Skin epidermis (tissue), 12 donors: ENCODE data around the gene SEL1L3.

Source experiments
- H3K27ac ChIP-seq, 21 experiments: fragments of 200-600 bp; sonication (generic) in 11 of 21; one replicate each; pipeline ENCODE4 v1.5.0; 2020; ENCODE audit warnings: mild to moderate bottlenecking in 3 of 21, inconsistent platforms in 2 of 21, moderate library complexity in 2 of 21
- H3K4me3 ChIP-seq, 7 experiments: fragments of 200-600 bp; sonication (generic) in 2 of 7; one replicate each; pipeline ENCODE4 v1.5.0; 2020; ENCODE audit warnings: inconsistent platforms in 2 of 7, mild to moderate bottlenecking in 2 of 7, moderate library complexity in 1 of 7

SEL1L3 gene

DNA sequence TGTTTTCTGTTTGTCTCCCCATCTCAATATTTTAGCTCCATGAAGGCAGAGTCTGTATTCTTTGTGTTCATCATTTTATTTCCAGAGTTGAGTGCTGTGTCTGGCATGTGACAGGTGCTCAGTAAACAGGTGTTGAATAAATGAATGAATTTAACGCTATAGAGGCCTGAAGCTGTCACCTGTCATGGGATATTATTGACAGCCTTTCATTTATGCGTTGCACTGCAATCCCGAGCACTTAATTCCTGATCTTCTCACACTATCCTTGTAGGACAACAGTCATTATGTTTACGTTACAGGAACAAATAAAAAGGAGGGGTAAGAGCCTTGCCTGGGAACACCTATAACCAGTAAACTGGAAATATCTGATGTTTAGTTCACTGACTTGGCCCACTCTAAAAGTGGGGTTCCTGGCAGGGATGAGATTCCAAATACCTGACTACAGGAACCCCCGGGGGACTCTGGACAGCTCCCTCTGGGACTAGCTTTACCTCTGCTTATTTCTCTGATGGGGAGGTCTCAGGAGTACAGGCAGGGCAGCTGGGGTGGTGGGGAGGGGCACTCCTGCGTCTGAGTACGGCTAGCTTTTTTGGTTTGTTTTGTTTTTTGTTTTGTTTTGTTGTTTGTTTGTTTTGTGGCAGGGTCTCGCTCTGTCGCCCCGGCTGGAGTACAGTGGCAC is 36.6 kb downstream of the SEL1L3 start:
- Histone ChIP-seq H3K4me3 (no peak overlapping the region), H3K27ac (no peak overlapping the region)

DNA sequence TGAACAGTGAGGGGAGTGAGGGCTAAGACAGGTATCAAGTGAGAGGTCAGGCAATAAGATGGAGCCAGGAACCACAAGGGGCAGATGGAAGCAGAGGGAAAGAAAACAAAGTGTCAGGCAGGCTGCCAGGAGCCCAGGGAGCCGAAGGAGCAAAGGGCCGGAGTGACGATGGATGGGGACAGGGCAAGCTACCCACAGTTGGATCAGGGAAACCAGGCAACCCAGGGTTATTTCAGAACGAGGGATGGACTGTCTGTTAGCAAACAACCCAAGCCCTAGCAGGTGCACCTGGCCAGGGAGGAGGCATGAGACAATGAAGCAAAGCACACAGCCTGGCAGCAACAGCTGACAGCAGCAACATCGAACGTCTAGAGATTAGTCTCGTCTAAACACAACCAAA is 39.2 kb downstream of the SEL1L3 start:
- Histone ChIP-seq H3K27ac (no peak overlapping the region), H3K4me3 (no peak overlapping the region)

DNA sequence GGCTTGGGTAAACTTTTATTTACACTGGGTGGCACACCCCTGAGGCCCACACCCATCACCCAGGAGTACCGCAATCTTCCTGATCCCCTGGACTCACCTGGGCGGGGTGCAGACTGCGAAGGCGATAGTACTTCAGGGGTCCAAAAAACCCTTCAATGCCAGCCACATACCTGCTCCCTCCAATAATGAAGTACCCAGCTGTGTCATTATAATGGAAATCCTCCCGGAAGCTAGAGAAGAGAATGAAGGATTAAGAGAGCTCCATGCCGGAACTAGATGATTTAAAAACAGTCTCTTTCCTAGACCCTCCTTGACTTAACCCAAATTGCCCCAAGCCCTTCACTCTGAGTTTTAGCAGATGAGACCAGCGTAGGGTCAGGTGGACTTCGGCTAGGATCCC is 40.9 kb downstream of the SEL1L3 start:
- H3K27ac ChIP-seq, result no peak overlapping the region
- no peak overlapping the region for H3K4me3 ChIP-seq

DNA sequence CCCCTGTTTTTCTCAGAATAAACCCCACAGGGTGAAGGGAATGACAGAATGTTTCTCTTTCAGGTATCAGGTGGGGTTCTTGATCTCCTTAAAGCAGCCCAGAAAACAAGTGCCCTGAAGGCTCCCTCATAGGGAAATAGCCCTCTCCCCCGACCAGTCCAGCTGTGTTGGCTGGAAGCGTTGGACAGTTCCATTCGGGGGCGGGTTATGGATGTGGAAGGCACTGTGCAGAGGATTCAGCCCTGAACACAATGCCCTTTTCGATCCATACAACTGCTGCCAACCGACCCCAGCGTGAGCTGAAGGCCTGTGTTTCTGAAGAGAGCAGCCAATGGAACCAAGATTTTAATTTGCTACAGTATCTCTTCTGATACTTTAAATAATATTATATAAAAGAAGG is 41.5 kb downstream of the SEL1L3 start:
- no peak overlapping the region for H3K27ac ChIP-seq
- no peak overlapping the region for H3K4me3 ChIP-seq

- no peak overlapping the region for H3K4me3 ChIP-seq
- no peak overlapping the region for H3K27ac ChIP-seq
Measured at GRCh38 chr4:25818876-25819275, 43.9 kb downstream of the SEL1L3 start.

GRCh38 chr4:25818371-25818871 is 44.4 kb downstream of the SEL1L3 start:
- Histone ChIP-seq H3K4me3 (no peak overlapping the region), H3K27ac (no peak overlapping the region)

- H3K27ac ChIP-seq, result no peak overlapping the region
- no peak overlapping the region for H3K4me3 ChIP-seq
Measured at GRCh38 chr4:25817059-25817681, 45.6 kb downstream of the SEL1L3 start.

GRCh38 chr4:25816591-25817058 is 46.2 kb downstream of the SEL1L3 start:
- Histone ChIP-seq H3K4me3 (no peak overlapping the region), H3K27ac (no peak overlapping the region)

GRCh38 chr4:25815586-25815985 is 47.2 kb downstream of the SEL1L3 start:
- Histone ChIP-seq H3K4me3 (no peak overlapping the region), H3K27ac (no peak overlapping the region)

DNA sequence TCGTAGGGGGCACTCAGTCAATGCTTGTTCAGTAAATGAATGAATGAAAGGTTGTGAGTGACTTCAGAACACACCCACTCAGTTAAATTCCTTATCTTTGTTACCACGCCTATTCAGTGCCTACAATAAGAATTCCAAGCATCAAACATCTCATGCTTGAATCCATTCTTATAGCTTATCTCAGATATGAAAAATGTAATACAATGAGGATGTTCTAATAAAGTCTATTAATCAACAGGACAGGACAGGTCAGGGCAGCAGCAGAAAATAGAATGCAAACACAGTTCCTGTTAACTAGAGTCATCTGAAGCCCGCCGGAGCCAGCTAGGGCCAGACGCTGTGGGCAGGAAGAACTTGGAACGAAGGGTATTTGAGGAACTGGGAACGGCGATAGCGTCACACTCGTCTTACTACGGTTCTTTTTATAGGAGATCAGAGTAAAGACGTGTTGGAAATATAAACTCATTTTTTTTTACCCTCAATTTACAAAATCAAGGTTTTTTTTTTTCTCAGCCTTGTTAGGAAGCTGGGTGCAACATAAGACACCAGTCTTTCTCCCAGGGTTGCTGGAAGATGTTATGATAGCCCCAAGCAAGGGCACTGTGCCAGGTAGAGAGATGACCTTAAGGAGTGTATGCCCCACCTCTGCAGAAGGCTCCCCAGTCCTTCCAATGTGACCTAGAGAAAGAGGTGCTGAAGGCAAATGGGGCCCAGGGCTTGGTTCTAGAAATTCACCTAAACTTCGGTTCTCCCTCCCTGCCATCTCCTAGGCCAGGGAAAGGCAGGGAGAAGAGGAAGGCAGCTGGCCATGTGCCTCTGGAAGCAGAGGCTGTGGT is 48.3 kb downstream of the SEL1L3 start:
- Histone ChIP-seq H3K4me3 (no peak overlapping the region), H3K27ac (peak overlapping the region in 3 of 21 experiments; percentile 21 to 30 (median 26))

- peak overlapping the region in 1 of 21 experiments; percentile 21 for H3K27ac ChIP-seq
- H3K4me3 ChIP-seq, result no peak overlapping the region
Measured at GRCh38 chr4:25813448-25814106, 49.2 kb downstream of the SEL1L3 start.

GRCh38 chr4:25811841-25812240 is 50.9 kb downstream of the SEL1L3 start:
- H3K4me3 ChIP-seq, result no peak overlapping the region
- no peak overlapping the region for H3K27ac ChIP-seq

DNA sequence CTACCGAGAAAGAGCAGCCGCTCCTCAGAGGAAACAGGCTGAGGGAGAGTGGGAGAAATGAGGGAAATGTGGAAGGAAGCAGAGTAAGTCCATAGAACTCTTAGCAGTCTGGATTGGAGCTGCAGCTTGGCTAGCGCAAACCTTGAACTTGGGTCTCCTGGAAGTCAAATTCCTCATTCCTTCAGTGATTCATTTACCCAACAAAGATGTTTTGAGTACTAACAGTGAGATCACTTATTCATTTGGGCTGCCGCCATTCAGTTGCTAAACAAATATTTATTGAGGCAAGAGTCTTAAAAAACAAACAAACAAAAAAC is 51.5 kb downstream of the SEL1L3 start:
- Histone ChIP-seq H3K27ac (no peak overlapping the region), H3K4me3 (no peak overlapping the region)

DNA sequence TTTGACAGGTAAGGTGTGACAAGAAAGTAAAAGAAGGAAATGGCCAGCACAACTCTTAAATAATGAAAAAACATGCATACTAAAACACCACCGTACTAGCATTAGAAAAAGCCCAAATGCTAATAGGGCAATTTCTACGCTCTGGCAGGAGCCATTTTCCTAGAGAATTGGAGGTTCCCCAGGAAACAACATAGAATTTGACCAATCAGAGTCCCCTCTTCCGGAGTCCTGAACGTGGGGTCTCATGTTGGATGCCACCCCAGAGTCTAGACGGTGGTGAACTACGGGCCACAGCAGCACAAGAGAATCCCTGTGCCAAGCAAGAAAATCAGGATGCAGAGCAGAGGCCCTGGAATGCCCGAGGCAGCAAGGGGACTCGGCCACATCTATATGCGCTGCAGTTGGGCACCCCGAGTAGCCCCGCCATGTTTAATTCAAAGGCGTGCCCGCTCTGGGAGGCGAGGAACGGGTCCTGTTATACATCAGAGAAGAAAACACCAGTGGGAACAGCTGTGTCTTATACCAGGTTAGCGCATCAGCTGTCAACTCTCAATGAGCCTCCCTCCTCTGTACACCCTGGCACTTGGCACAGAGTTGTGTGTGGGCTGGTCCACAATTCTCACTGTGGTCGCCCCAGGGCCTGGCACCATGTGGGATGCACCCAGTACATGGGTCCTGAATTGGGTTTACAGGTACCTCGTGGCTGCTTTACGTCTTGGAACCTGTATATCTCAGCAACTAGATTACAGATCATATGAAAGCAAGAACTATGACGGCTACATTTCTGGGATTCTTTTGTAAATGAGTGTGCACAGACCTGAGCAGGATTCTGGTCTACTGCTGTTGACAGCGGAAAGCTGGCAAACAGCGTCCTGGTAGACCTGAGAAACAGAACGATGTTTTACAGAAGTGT is 52.1 kb downstream of the SEL1L3 start:
- Histone ChIP-seq H3K27ac (no peak overlapping the region), H3K4me3 (no peak overlapping the region)

DNA sequence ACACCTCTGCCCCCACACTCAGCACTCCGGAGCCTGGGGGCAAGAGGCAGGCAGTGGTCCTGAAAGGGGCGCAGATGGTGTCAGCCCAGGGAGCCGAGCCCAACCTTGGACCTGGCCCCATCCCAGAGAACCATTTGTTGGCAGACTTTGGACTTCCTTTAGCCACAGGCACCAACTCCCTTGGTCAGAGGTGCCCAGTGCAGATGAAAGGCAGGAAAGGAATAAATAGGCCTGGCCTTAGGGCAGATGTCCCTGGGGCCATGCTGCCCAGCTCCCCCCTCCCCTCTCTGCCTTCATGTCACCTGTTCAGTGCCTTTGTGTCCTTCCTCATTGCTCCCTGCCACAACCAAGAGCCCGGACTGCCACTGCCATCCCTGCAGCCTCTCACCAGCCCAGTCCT is 52.8 kb downstream of the SEL1L3 start:
- H3K4me3 ChIP-seq, result no peak overlapping the region

GRCh38 chr4:25807102-25807728 is 55.6 kb downstream of the SEL1L3 start:
- Histone ChIP-seq H3K27ac (no peak overlapping the region), H3K4me3 (no peak overlapping the region)

More for the DNA sequence above, 52.8 kb downstream of the SEL1L3 start:
- H3K27ac ChIP-seq, result no peak overlapping the region

DNA sequence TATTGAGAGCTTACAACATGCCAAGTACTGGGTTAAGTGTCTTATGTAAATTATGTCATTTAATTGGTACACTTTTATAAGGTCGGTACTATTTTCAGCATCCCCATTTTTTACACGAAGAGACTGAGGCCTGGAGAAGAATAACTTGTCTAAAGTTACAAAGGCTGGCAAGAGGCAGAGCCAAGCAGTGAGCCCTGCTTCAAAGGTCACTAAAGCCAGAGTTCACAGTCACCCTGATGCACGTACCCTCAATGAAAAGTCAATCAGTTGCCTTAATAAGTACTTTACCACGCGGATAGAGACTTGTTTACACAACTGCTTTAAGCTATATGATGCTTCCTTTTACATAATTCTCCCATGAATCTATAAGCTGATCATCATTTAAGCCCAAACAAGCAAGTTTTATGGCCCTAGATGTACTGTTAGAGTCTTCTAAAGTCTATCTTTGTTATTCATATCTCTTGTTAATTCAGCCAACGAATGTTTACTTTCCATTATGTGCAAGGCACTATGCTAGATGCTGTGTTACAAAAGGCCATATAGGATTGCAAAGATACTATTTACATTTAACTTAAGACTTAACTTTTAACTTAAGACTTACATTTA is 57.4 kb downstream of the SEL1L3 start:
- Histone ChIP-seq H3K27ac (no peak overlapping the region), H3K4me3 (no peak overlapping the region)

GRCh38 chr4:25803720-25804225 is 59.0 kb downstream of the SEL1L3 start:
- no peak overlapping the region for H3K4me3 ChIP-seq

More at GRCh38 chr4:25803720-25804225, 59.0 kb downstream of the SEL1L3 start:
- H3K27ac ChIP-seq, result no peak overlapping the region
